Ramos (cell line): Measurements from ENCODE around the gene C1orf167.

Experiments used
- in situ Hi-C: fragments of 300-500 bp; cut with MboI; formaldehyde crosslinking; loops from one replicate; pipeline ENCODE4 v1.14.3; 2022; ENCODE audit warnings: low sequenced_read_pairs; ENCODE audit not compliant: unreplicated experiment

C1orf167 gene, protein sequence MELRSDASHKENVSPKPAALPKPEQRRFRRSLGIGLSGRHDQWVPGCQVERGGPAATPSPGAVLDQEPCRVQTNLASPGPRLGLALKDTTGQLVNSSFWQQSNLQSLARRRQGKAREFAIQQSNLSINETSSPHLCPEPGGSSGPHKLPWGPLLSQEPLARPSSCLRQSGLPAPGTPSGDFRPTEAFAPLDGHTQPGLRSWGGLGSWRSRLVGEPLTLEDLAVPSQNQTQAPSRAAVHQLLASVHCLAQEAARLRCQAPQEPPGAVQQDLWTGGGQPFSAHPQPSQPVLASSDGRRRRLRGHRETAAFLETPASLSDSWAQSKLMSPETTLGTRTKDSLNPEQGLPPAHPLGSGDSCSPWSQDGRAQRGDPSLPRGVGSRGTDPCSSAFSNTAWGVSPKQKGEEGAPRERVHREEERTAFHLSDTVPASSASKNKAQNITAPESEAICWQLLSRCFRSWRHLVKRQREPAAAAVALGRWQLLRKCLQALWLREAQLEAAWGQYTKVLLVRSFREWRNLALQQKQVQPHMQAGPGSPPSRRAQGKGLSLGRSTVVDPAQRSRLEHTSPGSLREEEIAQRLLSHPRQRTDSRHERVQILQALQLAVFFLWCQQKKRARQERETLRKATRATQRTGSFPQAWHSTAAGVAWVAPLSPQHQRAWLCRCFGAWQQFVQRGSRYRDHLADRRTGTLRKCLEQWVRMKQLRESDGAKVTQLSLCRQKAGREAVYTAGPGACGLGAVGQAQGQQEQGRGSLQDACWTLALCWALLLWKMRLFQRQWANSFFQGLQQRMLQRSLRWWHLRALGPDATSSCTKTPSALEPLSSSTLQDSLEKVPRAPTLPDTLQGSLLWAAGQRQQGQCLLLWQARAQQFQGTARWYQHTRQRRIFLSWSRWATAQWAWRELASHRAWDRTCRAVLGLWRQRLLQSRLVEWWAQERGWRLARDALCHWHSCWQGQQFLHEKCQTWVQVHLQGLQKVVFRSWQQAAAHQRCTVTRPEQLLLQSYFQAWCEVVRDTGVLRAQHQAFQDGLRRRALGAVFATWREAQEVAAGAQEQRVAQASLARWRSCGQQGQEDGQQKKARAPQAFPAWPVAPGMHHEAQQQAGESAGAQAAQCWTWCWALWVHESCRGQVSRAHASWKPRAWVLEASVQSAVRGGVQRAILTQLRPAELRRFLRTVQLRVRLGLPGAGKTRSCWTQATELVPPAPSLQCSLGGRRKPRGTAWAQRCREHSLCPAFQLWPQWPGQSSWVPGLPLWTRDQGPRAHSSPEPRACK (N-terminal part only)

DNA sequence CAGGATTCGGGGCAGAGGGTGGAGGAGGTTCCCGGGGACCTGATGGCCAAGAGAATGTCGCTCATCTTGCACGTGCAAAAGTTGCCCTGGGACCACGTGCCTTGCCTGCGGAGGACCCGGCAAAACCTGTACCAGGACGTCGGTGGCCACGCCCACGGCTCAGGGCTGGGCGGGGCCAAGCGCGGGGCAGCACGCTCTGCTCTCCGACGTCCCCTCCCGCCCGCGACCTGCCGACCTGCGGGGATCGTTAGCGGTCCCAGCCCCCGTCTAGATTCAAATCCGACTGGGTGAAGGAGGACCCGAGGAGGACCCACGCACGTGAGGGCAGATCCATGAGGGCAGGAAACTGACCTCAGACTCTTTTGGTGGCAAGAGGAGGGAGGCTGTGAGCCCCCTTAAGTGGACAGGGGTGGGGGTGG is at the start of gene C1orf167:
Gene C1orf167 (plus strand): TSS at position 206 of the 419 bp plus-strand sequence. CDS start 2,208 bp downstream, outside the sequence.
- in situ Hi-C loops: no loop called here

DNA sequence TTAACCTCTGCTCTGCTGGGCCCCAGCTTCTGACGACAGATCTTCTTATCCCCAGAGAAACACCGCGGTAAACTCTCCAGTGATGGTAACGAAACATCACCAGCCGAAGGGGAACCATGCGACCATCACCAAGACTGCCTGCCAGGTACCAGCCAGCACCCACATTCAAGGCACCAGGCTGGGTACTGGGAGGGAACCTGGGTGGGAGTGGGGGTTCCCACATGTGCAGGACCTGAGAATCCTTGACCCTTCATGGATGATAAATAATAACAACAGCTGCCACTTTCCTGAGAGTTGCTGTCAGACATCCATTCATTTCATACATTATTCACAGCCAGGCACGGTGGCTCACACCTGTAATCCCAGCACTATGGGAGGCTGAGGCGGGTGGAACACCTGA is 49.7 kb upstream of the C1orf167 start:
- in situ Hi-C loops: no loop called here

DNA sequence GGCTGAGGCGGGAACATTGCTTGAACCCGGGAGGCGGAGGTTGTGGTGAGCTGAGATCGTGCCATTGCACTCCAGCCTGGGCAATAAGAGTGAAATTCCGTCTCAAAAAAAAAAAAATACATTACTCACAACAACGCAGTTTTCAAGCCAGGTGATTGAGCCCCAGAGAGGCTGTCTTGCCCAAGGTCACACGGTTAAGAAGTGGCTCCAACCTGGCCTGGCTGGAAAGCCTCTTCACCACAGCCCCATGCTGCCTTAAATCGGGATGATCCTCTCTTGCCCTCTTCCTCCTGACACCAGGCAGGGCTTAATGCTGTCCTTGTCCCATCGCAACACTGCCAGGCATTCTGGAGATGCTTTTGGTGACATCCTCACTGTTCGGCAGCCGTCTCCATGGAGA is 48.9 kb upstream of the C1orf167 start:
- in situ Hi-C loops: no loop called here

DNA sequence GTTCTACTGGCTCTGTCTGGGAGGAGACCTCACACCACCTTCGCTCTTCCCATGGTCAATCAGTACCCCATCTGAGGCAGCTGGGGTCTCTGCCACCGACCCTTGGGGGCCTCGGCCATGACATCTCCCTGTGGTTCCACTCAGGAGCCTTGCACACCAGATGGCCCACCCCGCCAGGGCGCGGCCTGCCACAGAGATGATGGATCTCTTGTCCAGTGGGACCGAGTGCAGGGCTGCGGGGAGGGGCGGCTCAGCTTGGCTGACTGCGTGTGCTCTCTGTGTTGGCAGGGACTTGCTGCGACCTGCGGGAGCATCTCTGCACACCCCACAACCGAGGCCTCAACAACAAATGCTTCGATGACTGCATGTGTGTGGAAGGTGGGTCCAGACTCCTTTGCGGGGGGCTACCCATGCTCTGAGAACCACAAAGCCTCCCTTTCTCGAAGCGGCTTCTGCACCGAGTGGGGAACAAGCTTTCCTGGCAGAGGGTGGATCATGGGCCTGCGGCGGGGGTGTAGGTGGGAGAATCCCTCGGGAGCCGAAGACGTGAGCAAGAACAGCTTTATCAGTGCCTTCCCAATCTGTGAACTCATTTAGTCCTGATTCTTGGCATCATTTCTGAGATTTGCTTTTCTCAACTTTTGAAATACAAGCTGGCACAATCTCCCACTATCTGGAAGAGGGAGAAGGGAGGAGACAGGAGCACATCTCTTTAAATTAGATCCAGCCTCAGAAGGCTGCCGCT is 47.0 kb upstream of the C1orf167 start:
- in situ Hi-C loops: loop anchor here (5.0 kb wide), 1 partner anchor 53 kb away; the partner anchor contains the start of gene FBXO6

DNA sequence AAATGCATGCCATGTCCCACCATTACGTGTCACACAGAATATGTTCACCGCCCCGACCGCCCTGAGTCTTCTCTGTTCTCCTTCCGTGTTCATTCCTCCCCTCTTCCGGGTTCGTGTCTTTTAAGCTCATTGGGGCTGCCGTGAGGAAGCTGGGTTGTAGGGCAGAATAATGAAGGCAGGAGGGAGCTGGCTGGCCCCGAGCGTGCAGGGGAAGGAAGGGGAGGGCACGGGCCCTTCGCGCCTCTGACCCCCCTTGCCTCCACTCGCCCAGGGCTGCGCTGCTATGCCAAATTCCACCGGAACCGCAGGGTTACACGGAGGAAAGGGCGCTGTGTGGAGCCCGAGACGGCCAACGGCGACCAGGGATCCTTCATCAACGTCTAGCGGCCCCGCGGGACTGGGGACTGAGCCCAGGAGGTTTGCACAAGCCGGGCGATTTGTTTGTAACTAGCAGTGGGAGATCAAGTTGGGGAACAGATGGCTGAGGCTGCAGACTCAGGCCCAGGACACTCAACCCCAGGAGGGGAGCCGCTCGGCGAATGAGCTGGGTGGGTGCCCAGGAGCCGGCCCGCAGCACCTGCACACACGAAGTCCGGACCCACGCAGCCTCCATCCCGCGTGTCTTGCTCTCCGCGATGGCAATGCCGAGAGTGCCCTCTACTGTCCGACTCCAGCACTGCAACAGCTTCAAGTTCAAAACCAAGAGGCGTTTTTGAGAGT is 42.5 kb upstream of the C1orf167 start:
- in situ Hi-C loops: loop anchor here (5.0 kb wide), 1 partner anchor 57 kb away; the partner anchor contains the start of gene FBXO6

DNA sequence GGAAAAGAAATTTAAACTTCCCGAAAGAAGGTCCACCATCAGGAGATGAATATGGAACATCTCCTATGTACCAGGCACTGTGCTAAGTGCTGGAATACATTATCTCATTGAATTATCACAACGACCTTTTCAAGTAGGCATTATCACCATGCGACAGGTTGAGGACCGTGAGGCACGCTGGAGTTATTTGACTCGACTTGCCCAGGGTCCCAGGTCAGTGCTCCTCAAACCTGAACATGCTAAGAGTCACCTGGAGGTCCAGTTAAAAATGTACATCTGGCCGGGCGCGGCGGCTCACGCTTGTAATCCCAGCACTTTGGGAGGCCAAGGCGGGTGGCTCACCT is 42.0 kb upstream of the C1orf167 start:
- in situ Hi-C loops: no loop called here

DNA sequence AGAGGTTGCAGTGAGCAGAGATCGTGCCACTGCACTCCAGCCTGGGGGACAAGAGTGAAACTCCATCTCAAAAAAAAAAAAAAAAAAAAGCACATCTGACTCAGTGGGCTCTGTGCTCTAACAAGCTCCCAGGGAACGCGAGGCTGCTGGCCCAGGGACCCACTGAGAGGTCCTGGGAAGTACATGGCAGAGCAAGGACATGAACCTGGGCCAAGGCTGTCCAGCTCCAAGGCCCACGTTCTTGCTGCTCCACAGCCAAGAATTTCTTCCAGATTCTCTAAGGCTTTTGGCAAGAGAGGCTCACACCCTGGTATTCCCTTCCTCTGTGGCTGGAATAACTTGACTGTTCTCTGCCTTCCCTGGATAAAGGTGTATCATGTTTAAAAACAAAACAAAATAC is 41.5 kb upstream of the C1orf167 start:
- in situ Hi-C loops: no loop called here

DNA sequence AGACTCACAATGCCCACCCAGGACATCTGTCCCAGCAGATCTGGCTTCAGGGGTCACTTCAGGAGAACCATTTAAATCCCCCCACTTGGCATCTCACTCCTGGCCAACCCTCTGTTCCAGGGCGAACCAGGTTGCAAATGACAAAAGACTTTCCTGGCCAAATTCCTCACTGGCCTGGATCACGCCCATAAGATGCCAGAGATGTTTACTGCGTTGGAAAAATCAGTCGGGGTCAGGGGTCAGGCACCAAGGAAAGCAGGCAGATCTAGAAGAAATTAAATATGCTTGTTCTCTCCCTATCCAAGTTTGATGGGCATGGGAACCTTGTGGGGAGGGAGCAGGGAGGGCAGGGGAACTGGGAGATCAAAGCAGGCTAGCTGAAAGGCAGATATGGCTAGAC is 40.7 kb upstream of the C1orf167 start:
- in situ Hi-C loops: no loop called here

DNA sequence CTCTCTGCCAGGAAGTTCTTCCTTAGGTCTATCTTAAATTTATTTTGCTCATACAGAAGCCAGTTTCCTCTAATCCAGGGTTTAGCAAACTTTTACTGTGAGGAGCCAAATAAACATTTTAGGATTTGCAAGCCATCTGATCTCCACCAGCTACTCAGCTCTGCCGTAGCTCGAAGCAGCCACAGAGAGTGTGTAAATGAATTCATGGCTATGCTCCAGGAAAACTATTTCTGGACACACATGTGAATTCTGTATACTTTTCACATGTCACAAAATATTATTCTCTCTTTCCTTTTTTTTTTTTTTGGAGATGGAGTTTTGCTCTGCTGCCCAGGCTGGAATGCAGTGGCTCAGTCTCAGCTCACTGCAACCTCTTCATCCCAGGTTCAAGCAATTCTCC is 39.5 kb upstream of the C1orf167 start:
- in situ Hi-C loops: no loop called here

DNA sequence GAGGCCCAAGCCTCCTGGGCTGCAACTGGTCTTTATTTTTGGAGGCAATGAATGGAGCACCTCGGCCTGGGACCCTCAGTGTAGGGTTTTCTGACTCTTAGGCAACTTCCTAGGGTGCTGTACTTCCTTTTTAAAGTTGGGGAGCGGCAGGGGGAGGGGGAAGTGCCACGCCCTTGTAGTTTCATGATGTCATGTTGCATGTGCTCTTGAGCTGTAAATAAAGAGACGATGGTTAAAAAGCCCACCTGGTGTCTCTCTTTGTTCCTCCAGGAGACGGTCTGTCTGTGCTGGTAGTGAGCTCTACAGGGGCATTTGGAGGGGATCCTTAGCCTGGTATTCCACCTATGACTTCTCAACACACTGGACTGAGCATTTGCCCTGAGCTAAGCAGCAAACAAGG is 36.4 kb upstream of the C1orf167 start:
- in situ Hi-C loops: no loop called here

DNA sequence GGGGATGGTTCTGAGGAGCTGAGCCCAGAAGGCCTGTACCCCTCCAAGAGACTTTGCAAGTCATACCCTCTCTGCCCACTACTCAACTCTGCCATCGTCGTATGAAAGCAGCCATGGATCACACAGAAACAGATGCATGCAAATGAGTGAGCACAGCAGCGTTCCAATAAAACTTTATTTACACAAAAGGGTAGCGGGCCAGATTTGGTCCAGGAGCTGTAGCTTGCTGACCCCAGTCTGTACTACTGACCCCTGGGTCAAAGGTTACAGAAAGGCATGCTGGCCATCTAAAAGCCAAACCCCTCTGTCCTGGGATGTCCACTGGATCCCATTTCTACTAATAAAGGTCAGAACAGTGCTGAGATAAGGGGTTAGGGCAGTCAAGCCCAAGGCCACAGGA is 34.9 kb upstream of the C1orf167 start:
- in situ Hi-C loops: no loop called here

DNA sequence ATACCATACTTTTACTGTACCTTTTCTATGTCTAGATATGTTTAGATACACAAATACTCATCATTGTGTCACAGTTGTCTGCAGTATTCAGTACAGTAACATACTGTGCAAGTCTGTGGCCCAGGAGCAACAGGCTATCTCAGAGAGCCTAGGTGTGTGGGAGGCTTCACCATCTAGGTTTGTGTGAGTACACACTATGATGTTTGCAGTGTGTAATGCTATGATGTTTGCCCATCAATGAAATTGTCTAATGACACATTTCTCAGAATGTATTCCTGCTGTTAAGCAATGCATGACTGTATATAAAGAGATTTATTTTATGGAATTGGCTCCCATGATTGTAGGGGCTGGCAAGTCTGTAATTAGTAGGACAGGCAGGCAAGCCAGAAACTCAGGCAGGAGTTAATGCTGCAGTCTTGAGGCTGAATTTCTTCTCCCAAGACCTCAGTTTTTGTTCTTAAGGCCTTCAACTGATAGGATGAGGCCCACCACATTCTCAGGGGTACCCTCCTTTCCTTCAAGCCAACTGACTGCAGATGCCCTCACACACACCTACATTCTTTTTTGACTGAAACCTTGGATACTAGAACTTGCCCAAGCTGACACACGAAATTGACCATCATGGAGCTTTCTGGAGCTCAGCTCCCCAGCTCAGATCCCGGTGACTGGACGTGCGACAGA is 33.7 kb upstream of the C1orf167 start:
- in situ Hi-C loops: no loop called here

DNA sequence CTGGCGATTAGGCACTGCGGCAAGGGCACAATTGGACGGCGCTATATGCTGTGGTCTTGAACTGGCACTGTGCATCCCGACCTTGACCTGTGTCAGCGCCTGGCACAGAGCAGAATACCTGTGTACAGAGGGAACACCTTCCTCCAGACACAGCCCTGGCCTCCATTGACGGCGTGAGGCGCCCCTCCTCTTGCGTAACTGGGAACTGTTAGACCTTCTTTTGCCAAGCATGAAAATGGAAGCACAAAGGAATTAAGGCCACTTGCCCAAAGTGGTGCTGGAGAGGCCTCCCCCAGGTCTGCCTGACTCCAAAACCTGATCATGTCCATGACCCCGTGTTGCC is 32.9 kb upstream of the C1orf167 start:
- in situ Hi-C loops: no loop called here

DNA sequence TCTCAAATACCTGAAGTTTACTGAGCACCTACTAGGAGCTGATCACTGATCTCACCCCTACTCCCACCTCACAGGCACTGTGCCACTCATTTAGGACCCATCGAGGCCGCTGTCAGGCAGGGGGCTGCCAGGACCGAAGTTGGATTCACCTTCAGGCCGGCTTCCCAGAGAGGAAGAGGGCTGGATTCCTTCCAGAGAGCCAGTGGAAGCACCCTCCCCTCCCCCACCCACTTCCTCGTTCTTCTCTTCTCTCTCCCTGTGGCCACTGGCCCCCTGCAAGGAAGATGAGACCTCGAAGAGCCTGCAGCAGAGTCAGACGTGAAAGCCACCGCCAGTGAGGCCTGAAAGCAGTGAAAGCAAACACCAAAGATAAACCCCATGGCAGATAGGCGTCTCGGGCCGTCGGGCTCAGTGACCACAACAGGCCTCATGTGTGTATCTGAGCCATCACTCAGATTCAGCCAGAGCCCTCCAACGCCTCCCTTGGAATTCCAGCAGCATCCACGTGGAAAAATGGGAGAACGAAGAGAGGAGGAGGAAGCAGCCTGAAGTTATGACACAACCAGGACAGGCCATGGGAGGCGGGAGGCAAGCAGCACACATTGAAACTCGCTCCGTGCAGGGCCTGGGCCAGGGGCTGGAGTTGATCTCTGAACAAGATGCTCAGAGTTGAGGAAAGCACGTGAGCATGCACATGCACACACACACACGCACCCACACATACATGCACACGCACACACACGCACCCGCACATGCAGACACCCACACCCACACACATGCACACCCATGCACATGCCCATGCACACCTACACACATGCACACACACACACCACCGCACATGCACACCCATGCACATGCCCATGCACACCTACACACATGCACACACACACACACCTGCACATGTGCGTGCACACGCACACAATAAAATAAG is 32.2 kb upstream of the C1orf167 start:
- in situ Hi-C loops: no loop called here

DNA sequence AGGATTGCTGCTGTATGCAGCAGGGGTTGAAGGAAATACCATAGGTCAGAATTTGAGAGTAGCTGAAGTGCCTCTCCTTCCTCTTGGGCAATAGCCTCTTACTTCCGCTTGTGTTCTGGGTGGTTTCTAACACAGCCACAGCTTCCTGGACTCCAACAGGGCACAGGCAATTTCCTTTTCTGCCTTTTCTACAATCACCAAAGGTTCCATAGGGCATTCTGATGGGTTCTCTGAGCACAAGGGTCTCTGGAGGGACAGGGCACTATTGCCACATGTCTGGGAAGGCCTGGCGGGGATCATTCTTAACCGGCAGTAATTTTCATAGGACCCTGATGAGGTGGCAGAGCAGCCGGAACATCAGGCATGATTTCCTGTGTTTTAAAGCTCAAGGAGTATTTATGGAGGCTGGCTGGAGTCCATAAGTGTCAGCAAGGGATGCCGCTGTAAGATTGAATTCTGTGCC is 31.5 kb upstream of the C1orf167 start:
- in situ Hi-C loops: no loop called here

DNA sequence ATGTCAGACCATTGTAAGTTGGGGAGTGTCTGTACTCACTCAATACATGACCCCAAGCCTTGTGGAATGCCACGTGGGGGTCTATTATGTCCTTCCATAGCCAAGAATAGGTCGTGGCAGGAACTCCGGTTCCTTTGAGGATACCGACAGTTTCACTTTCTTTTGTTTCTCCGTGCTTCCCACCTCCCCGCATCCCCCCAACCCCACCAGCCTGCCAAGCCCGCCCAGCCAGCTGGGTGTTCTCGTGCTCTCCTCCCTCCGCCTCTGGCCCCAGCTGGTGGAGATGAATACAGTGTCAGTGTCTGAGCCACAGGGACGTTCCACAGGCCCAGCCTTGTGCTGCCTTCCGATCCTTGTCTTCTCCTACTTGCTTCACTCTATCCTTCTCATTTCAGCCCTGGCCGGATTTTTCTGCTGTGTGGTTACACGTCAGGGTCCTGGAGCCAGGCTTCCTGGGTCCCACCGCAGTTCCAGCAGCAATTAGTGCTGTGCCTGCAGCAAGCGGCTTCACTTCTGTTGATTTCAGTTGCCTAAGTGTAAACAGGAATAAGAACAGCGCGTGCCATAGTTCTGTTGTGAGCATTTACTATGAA is 30.2 kb upstream of the C1orf167 start:
- in situ Hi-C loops: no loop called here

DNA sequence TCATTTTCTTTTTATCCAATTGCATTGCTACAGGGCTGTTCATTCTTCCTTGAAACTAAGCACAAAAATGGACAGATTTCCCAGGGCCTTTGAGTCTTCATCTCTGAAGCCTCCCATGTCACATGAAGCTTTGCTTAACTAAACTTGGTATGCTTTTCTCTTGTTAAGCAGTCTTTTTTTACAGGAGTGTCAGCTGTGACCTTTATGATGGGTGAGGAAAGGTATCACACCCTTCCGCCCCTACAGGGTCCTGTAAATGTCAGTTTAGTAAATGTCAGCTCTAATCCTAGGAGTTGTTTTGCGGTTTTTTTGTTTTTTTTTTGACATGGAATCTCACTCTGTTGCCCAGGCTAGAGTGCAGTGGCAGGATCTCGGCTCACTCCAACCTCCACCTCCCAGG is 28.7 kb upstream of the C1orf167 start:
- in situ Hi-C loops: no loop called here
